Kidney (tissue), 14 donors: ENCODE data around the gene RIGI. TPM values are rescaled to one million over a fixed set of nuclear protein-coding genes. Genes with fewer than 3 reads are reported as not detected.
A peak's percentile ranks its signal among the peaks of the same experiment; 100 is the strongest.
"Not testable (repeated sequence)": the region's sequence is repeated elsewhere in the genome, so short reads cannot be mapped to it uniquely, and the experiment has no call there.

Source experiments
- DNase-seq, 5 donors: peaks; one replicate each; pipeline ENCODE4 v3.0.0-alpha.2; 2013 to 2020
- FAIRE-seq: peaks from 2 replicates; lab custom pipeline; 2012; peaks lifted over from hg19 to GRCh38; lab: Jason Lieb, UNC
- H3K27ac ChIP-seq, 2 donors: one replicate each; pipeline ENCODE4 v1.7.0; 2013; ENCODE audit warnings: low read depth in 2 of 2, low read length in 2 of 2, inconsistent platforms in 1 of 2
- H3K27me3 ChIP-seq: one replicate; pipeline ENCODE4 v1.7.1; 2013; ENCODE audit warnings: low read length, inconsistent platforms; ENCODE audit not compliant: control insufficient read depth, insufficient read depth
- H3K36me3 ChIP-seq, 3 donors: one replicate each; pipeline versions ENCODE4 v1.7.0 to v1.7.1; 2013; ENCODE audit warnings: low read length in 3 of 3, control low read depth in 1 of 3, inconsistent platforms in 1 of 3; ENCODE audit not compliant: insufficient read depth in 3 of 3, control insufficient read depth in 2 of 3
- H3K4me1 ChIP-seq, 3 donors: one replicate each; pipeline versions ENCODE4 v1.7.0 to v1.7.1; 2013; ENCODE audit warnings: low read length in 3 of 3, inconsistent platforms in 1 of 3, low read depth in 1 of 3; ENCODE audit not compliant: control insufficient read depth in 2 of 3, insufficient read depth in 2 of 3
- H3K4me3 ChIP-seq, 3 donors: one replicate each; pipeline versions ENCODE4 v1.7.0 to v1.8.1; 2013; ENCODE audit warnings: low read length in 3 of 3, control low read depth in 1 of 3, inconsistent platforms in 1 of 3
- H3K9ac ChIP-seq, 3 donors: one replicate each; pipeline versions ENCODE4 v1.7.0 to v1.7.1; 2013; ENCODE audit warnings: low read length in 3 of 3, control low read depth in 1 of 3, inconsistent platforms in 1 of 3
- H3K9me3 ChIP-seq, 3 donors: one replicate each; pipeline versions ENCODE4 v1.7.0 to v1.7.1; 2013; ENCODE audit warnings: low read length in 3 of 3, control low read depth in 1 of 3, inconsistent platforms in 1 of 3; ENCODE audit not compliant: control insufficient read depth in 2 of 3, insufficient read depth in 1 of 3
- CTCF ChIP-seq: IDR thresholded peaks from 3 replicates; pipeline ENCODE4 v1.5.1; 2012; ENCODE audit warnings: mild to moderate bottlenecking, moderate library complexity, borderline replicate concordance; ENCODE audit not compliant: insufficient read depth; ENCODE audit errors: extremely low read depth
- intact Hi-C: fragments of 100-400 bp; cut with DNase I; formaldehyde crosslinking; loops from one replicate; pipeline ENCODE4 v1.11.1; 2022
- polyA plus RNA-seq: library from polyadenylated mRNA; stranded (reverse); fragments of 350-450 nt; fragmentation: Illumina TruSeq; extraction: RNeasy Lipid Tissue Mini Kit (QIAGEN cat#74804); gene quantifications from one replicate; pipeline ENCODE4 v1.2.3, GENCODE V29; 2014; ENCODE audit warnings: low read depth, low replicate concordance; ENCODE audit not compliant: insufficient read depth
- total RNA-seq: library from RNA; stranded (reverse); fragmentation: NEBNext Ultra II Directional; extraction: Animal tissue kit (Norgen Biotek cat#: 25700); gene quantifications from one replicate; pipeline ENCODE4 v1.2.1, GENCODE V29; 2021
- donor health status: control.
- donor health status: control.
- donor health status: control.
- donor health status: control.
- donor health status: control.
- donor health status: DM: yes; HTN: yes; CAD: no.
- donor health status: Normal renal cell carcinoma (clear cell type).

RIGI gene
- total and polyA plus RNA-seq, 2 donors from 2014 or later: 5.0 to 13.1 TPM

- Histone ChIP-seq H3K36me3 (no peaks in the 10 kb centered on the region), H3K4me3 (peak overlapping the region; percentile 93 to 98 (median 97)), H3K9me3 (no peaks in the 10 kb centered on the region), H3K9ac (peak overlapping the region; percentile 88 to 96 (median 94)), H3K27ac (peak overlapping the region; percentile 97 to 99), H3K4me1 (peaks cover 0 to 6% (median 4%) of the 10 kb centered on the region in 3 donors), H3K27me3 (no peaks in the 10 kb centered on the region)
- intact Hi-C loops: no loop called here
- DNase-seq: peak; percentile 97 to 99 (median 99)
- TF ChIP-seq CTCF: no peak
- FAIRE-seq: no peak
Measured at GRCh38 chr9:32550562-32551275, 24.7 kb upstream of the RIGI start.

- Histone ChIP-seq H3K27ac (peak overlapping the region; percentile 78 to 99), H3K9ac (peak overlapping the region; percentile 50 to 88 (median 61)), H3K9me3 (no peaks in the 10 kb centered on the region), H3K36me3 (no peaks in the 10 kb centered on the region), H3K4me1 (peaks cover 0 to 6% (median 4%) of the 10 kb centered on the region in 3 donors), H3K4me3 (peak overlapping the region; percentile 93 to 98 (median 97)), H3K27me3 (no peaks in the 10 kb centered on the region)
- TF ChIP-seq CTCF: no peak
- no peak for FAIRE-seq
- intact Hi-C loops: no loop called here
- DNase-seq: peak in 3 of 5 donors; percentile 49 to 77 (median 71)
Measured at GRCh38 chr9:32550150-32550561, 24.2 kb upstream of the RIGI start.

GRCh38 chr9:32548213-32548612 is 22.2 kb upstream of the RIGI start:
- H3K27me3 ChIP-seq, H3K4me1 ChIP-seq, H3K9ac ChIP-seq, H3K36me3 ChIP-seq, H3K4me3 ChIP-seq, H3K27ac ChIP-seq, intact Hi-C loops, H3K9me3 ChIP-seq, DNase-seq, FAIRE-seq: not testable (repeated sequence)

- intact Hi-C loops: no loop called here
- no peak overlapping the region for H3K9ac ChIP-seq
- peaks cover 6 to 22% (median 17%) of the 10 kb centered on the region in 3 donors for H3K36me3 ChIP-seq
- H3K9me3 ChIP-seq: no peaks in the 10 kb centered on the region
- peaks cover 0 to 4% (median 0%) of the 10 kb centered on the region in 3 donors for H3K4me1 ChIP-seq
- H3K27me3 ChIP-seq: no peaks in the 10 kb centered on the region
- no peak overlapping the region for H3K27ac ChIP-seq
- H3K4me3 ChIP-seq: no peak overlapping the region
- DNase-seq: no peak
- TF ChIP-seq CTCF: no peak
- FAIRE-seq: no peak
Measured at GRCh38 chr9:32545884-32546283, 19.9 kb upstream of the RIGI start.
